ENCODE measurements around the gene SLC37A4.

GRCh38 chr11:119065369-119065768 is 34.7 kb upstream of the SLC37A4 start:
- TF ChIP-seq CTCF (IDR thresholded peaks at IDR 0.05 in 4 of 5, conservative IDR thresholded peaks at IDR 0.05 in 1 of 5) (no peak), POLR2A (IDR thresholded peaks at IDR 0.05) (no peak)

Data from gastrocnemius medialis (tissue), 4 donors.